ENCODE measurements around the gene PPP3CA.

DNA sequence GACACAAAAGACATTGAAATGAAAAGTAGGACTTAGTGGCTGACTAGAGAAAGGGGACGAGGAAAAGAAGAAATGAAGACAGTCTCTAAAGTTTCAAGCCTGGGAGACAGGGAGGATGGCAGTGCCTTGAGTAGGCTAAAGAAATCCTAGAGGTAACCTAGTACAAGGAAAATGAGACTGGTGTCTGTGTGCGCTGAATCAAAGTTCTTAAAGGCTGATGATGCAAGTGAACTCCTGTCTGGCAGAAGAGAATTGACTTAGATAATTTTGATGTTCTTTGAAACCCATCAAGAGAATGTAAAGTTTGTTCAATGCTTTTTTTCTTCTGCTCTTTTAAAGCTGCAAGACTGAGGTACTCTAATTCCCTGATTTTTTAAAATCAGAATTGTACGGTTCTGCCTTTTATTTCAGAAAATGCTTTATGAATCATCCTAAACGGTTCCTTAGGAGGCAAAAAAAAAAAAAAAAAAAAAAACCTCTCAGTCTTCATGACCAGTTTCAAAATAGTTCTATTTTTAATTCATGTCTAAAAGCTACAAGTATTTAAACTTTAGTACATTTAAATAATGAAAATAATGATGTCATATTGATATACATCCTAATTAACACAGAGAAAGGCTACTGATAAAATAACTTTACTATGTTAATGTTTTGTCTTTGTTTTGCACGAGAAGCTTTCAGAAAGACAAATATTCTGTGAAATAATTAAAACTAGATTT is 189.8 kb downstream of the PPP3CA start:
- no peak for TF ChIP-seq POLR2A (IDR thresholded peaks at IDR 0.05)
- TF ChIP-seq, protein P1, sequence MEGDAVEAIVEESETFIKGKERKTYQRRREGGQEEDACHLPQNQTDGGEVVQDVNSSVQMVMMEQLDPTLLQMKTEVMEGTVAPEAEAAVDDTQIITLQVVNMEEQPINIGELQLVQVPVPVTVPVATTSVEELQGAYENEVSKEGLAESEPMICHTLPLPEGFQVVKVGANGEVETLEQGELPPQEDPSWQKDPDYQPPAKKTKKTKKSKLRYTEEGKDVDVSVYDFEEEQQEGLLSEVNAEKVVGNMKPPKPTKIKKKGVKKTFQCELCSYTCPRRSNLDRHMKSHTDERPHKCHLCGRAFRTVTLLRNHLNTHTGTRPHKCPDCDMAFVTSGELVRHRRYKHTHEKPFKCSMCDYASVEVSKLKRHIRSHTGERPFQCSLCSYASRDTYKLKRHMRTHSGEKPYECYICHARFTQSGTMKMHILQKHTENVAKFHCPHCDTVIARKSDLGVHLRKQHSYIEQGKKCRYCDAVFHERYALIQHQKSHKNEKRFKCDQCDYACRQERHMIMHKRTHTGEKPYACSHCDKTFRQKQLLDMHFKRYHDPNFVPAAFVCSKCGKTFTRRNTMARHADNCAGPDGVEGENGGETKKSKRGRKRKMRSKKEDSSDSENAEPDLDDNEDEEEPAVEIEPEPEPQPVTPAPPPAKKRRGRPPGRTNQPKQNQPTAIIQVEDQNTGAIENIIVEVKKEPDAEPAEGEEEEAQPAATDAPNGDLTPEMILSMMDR (IDR thresholded peaks at IDR 0.05) = no peak
